HFFc6 (cell line): ENCODE data around the gene ACP4. TPM values are rescaled to one million over a fixed set of nuclear protein-coding genes. Genes with fewer than 3 reads are reported as not detected.
"Not testable (repeated sequence)": the region's sequence is repeated elsewhere in the genome, so short reads cannot be mapped to it uniquely, and the experiment has no call there.

Experiments
- DNase-seq: peaks from one replicate; pipeline ENCODE4 v3.0.0-alpha.2; 2018
- H3K27ac Mint-ChIP-seq: 2 replicates; pipeline ENCODE4 v1.8.0; 2020; ENCODE audit warnings: mild to moderate bottlenecking, mixed read lengths
- H3K27me3 Mint-ChIP-seq: 2 replicates; pipeline ENCODE4 v1.8.0; 2021; ENCODE audit warnings: mild to moderate bottlenecking, moderate library complexity, mixed read lengths; ENCODE audit not compliant: insufficient read depth
- H3K36me3 Mint-ChIP-seq: 2 replicates; pipeline ENCODE4 v1.8.0; 2021; ENCODE audit warnings: low read depth, mixed read lengths
- H3K4me1 Mint-ChIP-seq: 2 replicates; pipeline ENCODE4 v1.8.0; 2020; ENCODE audit warnings: low read depth, mixed read lengths
- H3K4me3 Mint-ChIP-seq: 2 replicates; pipeline ENCODE4 v1.8.0; 2020; ENCODE audit warnings: mild to moderate bottlenecking, moderate library complexity, mixed read lengths
- H3K9me3 Mint-ChIP-seq: 2 replicates; pipeline ENCODE4 v1.8.0; 2020; ENCODE audit warnings: mild to moderate bottlenecking, mixed read lengths
- total RNA-seq, 6 experiments: library from RNA; stranded (reverse); fragmentation: NEBNext Ultra II Directional; extraction: Animal tissue kit (Norgen Biotek cat#: 25700); gene quantifications; 2 replicates in 1 of 6; 3 replicates in 5 of 6; pipeline ENCODE4 v1.2.3, GENCODE V29; 2021
- TF ChIP-seq, protein P1 (sequence below): fragments of 200-600 bp; sonication (generic); IDR thresholded peaks from 2 replicates; pipeline ENCODE4 v1.5.0; 2021; ENCODE audit warnings: antibody characterized with exemption, mild to moderate bottlenecking

Gene ACP4
- total RNA-seq, 6 experiments from 2014 or later, result not detected

GRCh38 chr19:50764409-50764808 lies 25.8 kb upstream of the ACP4 start:
- no peak for DNase-seq
- H3K27ac Mint-ChIP-seq, result no peak overlapping the region
- H3K27me3 Mint-ChIP-seq, result peaks cover 6% of the 10 kb centered on the region
- H3K9me3 Mint-ChIP-seq, result no peaks in the 10 kb centered on the region
- H3K4me3 Mint-ChIP-seq, result no peak overlapping the region
- H3K36me3 Mint-ChIP-seq, result no peaks in the 10 kb centered on the region
- TF ChIP-seq, protein P1, sequence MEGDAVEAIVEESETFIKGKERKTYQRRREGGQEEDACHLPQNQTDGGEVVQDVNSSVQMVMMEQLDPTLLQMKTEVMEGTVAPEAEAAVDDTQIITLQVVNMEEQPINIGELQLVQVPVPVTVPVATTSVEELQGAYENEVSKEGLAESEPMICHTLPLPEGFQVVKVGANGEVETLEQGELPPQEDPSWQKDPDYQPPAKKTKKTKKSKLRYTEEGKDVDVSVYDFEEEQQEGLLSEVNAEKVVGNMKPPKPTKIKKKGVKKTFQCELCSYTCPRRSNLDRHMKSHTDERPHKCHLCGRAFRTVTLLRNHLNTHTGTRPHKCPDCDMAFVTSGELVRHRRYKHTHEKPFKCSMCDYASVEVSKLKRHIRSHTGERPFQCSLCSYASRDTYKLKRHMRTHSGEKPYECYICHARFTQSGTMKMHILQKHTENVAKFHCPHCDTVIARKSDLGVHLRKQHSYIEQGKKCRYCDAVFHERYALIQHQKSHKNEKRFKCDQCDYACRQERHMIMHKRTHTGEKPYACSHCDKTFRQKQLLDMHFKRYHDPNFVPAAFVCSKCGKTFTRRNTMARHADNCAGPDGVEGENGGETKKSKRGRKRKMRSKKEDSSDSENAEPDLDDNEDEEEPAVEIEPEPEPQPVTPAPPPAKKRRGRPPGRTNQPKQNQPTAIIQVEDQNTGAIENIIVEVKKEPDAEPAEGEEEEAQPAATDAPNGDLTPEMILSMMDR, result no peak
- peaks cover 9% of the 10 kb centered on the region for H3K4me1 Mint-ChIP-seq

GRCh38 chr19:50766746-50767145 lies 23.5 kb upstream of the ACP4 start:
- peaks cover 11% of the 10 kb centered on the region for H3K27me3 Mint-ChIP-seq

DNA sequence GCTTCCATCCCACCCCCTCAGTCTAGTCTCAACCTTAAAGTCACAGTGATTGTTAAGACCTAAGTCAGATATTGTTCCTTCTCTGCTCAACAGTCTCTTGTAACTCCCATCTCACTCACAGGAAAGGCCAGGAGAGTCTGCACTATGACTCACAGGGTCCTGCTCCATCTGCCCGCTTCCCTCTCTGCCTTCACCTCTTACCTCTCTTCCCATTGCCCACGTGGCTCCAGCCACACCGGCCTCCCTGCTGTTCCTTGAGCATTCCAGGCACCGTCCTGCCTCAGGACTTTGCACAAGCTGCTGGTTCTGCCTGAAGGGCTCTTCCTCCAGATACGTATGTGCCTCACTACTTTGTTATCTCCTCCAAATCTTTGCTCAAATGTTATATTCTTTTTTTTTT lies 23.0 kb upstream of the ACP4 start:
- not testable (repeated sequence) for H3K27ac Mint-ChIP-seq

More at GRCh38 chr19:50766746-50767145, 23.5 kb upstream of the ACP4 start:
- H3K4me1 Mint-ChIP-seq, H3K9me3 Mint-ChIP-seq, H3K36me3 Mint-ChIP-seq, H3K4me3 Mint-ChIP-seq, DNase-seq, H3K27ac Mint-ChIP-seq: not testable (repeated sequence)

GRCh38 chr19:50768277-50768676 lies 21.9 kb upstream of the ACP4 start:
- Mint-ChIP-seq H3K9me3 (no peaks in the 10 kb centered on the region), H3K36me3 (no peaks in the 10 kb centered on the region), H3K4me3 (no peak overlapping the region), H3K27ac (no peak overlapping the region), H3K27me3 (peaks cover 11% of the 10 kb centered on the region), H3K4me1 (peaks cover 9% of the 10 kb centered on the region)
- DNase-seq, result no peak
- TF ChIP-seq, protein P1, result no peak

More for the DNA sequence above, 23.0 kb upstream of the ACP4 start:
- peaks cover 11% of the 10 kb centered on the region for H3K27me3 Mint-ChIP-seq
- H3K4me1 Mint-ChIP-seq, H3K36me3 Mint-ChIP-seq, H3K4me3 Mint-ChIP-seq, DNase-seq, H3K9me3 Mint-ChIP-seq: not testable (repeated sequence)

GRCh38 chr19:50770164-50770563 lies 20.1 kb upstream of the ACP4 start, which contains the start of gene GPR32:
Gene GPR32, plus strand, starts transcription at chr19:50770464. Its CDS starts 137 bp downstream, at chr19:50770601.
- DNase-seq, H3K4me1 Mint-ChIP-seq: not testable (repeated sequence)
- peaks cover 17% of the 10 kb centered on the region for H3K27me3 Mint-ChIP-seq

GRCh38 chr19:50770888-50771287 lies 19.3 kb upstream of the ACP4 start:
- Mint-ChIP-seq H3K4me1 (peaks cover 9% of the 10 kb centered on the region), H3K9me3 (no peaks in the 10 kb centered on the region), H3K27ac (no peak overlapping the region), H3K27me3 (peaks cover 16% of the 10 kb centered on the region), H3K36me3 (no peaks in the 10 kb centered on the region), H3K4me3 (no peak overlapping the region)
- TF ChIP-seq, protein P1, result no peak
- DNase-seq, result no peak

More at GRCh38 chr19:50770164-50770563, 20.1 kb upstream of the ACP4 start, which contains the start of gene GPR32:
- not testable (repeated sequence) for H3K9me3 Mint-ChIP-seq, H3K36me3 Mint-ChIP-seq, H3K4me3 Mint-ChIP-seq, H3K27ac Mint-ChIP-seq

DNA sequence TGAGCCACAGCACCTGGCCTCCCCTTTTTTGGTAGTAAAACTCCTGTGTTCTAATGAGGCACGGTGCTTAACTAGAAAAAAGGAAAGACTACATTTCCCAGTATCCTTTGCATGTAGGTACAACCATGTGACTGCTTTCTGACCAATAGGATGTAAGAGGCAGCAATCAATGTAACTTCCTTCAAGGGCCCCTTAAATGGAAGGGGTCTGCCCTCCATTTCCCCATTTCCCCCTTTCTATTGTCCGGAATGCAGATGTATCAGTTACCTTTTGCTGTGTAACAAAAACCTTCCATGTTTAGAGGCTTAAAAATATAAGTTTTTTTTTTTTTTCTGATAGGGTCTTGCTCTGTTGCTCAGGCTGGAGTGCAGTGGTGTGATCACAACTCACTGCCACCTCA lies 17.7 kb upstream of the ACP4 start:
- Mint-ChIP-seq H3K27me3 (peaks cover 13% of the 10 kb centered on the region), H3K9me3 (no peaks in the 10 kb centered on the region), H3K36me3 (no peaks in the 10 kb centered on the region), H3K27ac (no peak overlapping the region), H3K4me1 (peaks cover 1% of the 10 kb centered on the region), H3K4me3 (no peak overlapping the region)
- no peak for DNase-seq
- TF ChIP-seq, protein P1, result no peak

- not testable (repeated sequence) for DNase-seq, H3K9me3 Mint-ChIP-seq, H3K4me3 Mint-ChIP-seq, H3K4me1 Mint-ChIP-seq, H3K36me3 Mint-ChIP-seq, H3K27ac Mint-ChIP-seq
- peaks cover 15% of the 10 kb centered on the region for H3K27me3 Mint-ChIP-seq
These were observed 17.3 kb upstream of the ACP4 start for GRCh38 chr19:50772912-50773311.

GRCh38 chr19:50773454-50773853 lies 16.8 kb upstream of the ACP4 start:
- H3K27me3 Mint-ChIP-seq, result peaks cover 19% of the 10 kb centered on the region
- DNase-seq, H3K4me3 Mint-ChIP-seq, H3K4me1 Mint-ChIP-seq, H3K27ac Mint-ChIP-seq, H3K9me3 Mint-ChIP-seq, H3K36me3 Mint-ChIP-seq: not testable (repeated sequence)
